Measurements from ENCODE around the gene GRID2. TPM values are rescaled to one million over a fixed set of nuclear protein-coding genes. Genes with fewer than 3 reads are reported as not detected.

The GRID2 gene
- total RNA-seq, 1 donor from 2014 or later, result not detected

GRCh38 chr4:93633721-93634120, 1330.0 kb downstream of the GRID2 start:
- H3K4me3 Mint-ChIP-seq (ENCODE audit: unreplicated experiment), result no peak overlapping the region
- no peaks in the 10 kb centered on the region for H3K27me3 Mint-ChIP-seq (ENCODE audit: unreplicated experiment)
- H3K4me1 Mint-ChIP-seq (ENCODE audit: unreplicated experiment), result peaks cover 3% of the 10 kb centered on the region
- no peak for TF ChIP-seq CTCF (IDR thresholded peaks at IDR 0.05)
- DNase-seq (ENCODE audit: extremely low spot score, unreplicated experiment), result no peak
- H3K36me3 Mint-ChIP-seq (ENCODE audit: unreplicated experiment), result peaks cover 2% of the 10 kb centered on the region
- no peak overlapping the region for H3K27ac Mint-ChIP-seq (ENCODE audit: unreplicated experiment)
- H3K9me3 Mint-ChIP-seq (ENCODE audit: unreplicated experiment), result no peaks in the 10 kb centered on the region

- Mint-ChIP-seq H3K27ac (ENCODE audit: unreplicated experiment) (no peak overlapping the region), H3K36me3 (ENCODE audit: unreplicated experiment) (peaks cover 2% of the 10 kb centered on the region), H3K9me3 (ENCODE audit: unreplicated experiment) (no peaks in the 10 kb centered on the region), H3K4me1 (ENCODE audit: unreplicated experiment) (peaks cover 3% of the 10 kb centered on the region), H3K27me3 (ENCODE audit: unreplicated experiment) (no peaks in the 10 kb centered on the region), H3K4me3 (ENCODE audit: unreplicated experiment) (no peak overlapping the region)
- no peak for TF ChIP-seq CTCF (IDR thresholded peaks at IDR 0.05)
- DNase-seq (ENCODE audit: extremely low spot score, unreplicated experiment), result no peak
These were observed 1332.2 kb downstream of the GRID2 start for GRCh38 chr4:93635943-93636342.

- no peak overlapping the region for H3K27ac Mint-ChIP-seq (ENCODE audit: unreplicated experiment)
- H3K4me3 Mint-ChIP-seq (ENCODE audit: unreplicated experiment), result no peak overlapping the region
- no peak for TF ChIP-seq CTCF (IDR thresholded peaks at IDR 0.05)
- no peaks in the 10 kb centered on the region for H3K9me3 Mint-ChIP-seq (ENCODE audit: unreplicated experiment)
- DNase-seq (ENCODE audit: extremely low spot score, unreplicated experiment), result no peak
- peaks cover 5% of the 10 kb centered on the region for H3K27me3 Mint-ChIP-seq (ENCODE audit: unreplicated experiment)
- no peaks in the 10 kb centered on the region for H3K36me3 Mint-ChIP-seq (ENCODE audit: unreplicated experiment)
- no peaks in the 10 kb centered on the region for H3K4me1 Mint-ChIP-seq (ENCODE audit: unreplicated experiment)
These were observed 1341.4 kb downstream of the GRID2 start for GRCh38 chr4:93645120-93645519.

GRCh38 chr4:93646233-93646930, 1342.6 kb downstream of the GRID2 start:
- Mint-ChIP-seq H3K27me3 (ENCODE audit: unreplicated experiment) (peaks cover 5% of the 10 kb centered on the region), H3K4me3 (ENCODE audit: unreplicated experiment) (no peak overlapping the region), H3K9me3 (ENCODE audit: unreplicated experiment) (no peaks in the 10 kb centered on the region), H3K36me3 (ENCODE audit: unreplicated experiment) (no peaks in the 10 kb centered on the region), H3K4me1 (ENCODE audit: unreplicated experiment) (no peaks in the 10 kb centered on the region), H3K27ac (ENCODE audit: unreplicated experiment) (no peak overlapping the region)
- TF ChIP-seq CTCF (IDR thresholded peaks at IDR 0.05), result no peak
- DNase-seq (ENCODE audit: extremely low spot score, unreplicated experiment), result no peak

- Mint-ChIP-seq H3K27ac (ENCODE audit: unreplicated experiment) (no peak overlapping the region), H3K27me3 (ENCODE audit: unreplicated experiment) (peaks cover 5% of the 10 kb centered on the region), H3K36me3 (ENCODE audit: unreplicated experiment) (no peaks in the 10 kb centered on the region), H3K9me3 (ENCODE audit: unreplicated experiment) (no peaks in the 10 kb centered on the region), H3K4me1 (ENCODE audit: unreplicated experiment) (no peaks in the 10 kb centered on the region), H3K4me3 (ENCODE audit: unreplicated experiment) (no peak overlapping the region)
- TF ChIP-seq CTCF (IDR thresholded peaks at IDR 0.05), result no peak
- DNase-seq (ENCODE audit: extremely low spot score, unreplicated experiment), result no peak
These were observed 1344.5 kb downstream of the GRID2 start for GRCh38 chr4:93648258-93648657.
